Dendritic cell treated with granulocyte-macrophage colony-stimulating factor and Interleukin-4, amounts not matched to agents 40 ng/mL and 50 ng/mL, for 4 days (primary cell): ENCODE measurements around the gene MACROD1.
A peak's percentile ranks its signal among the peaks of the same experiment; 100 is the strongest.

Experiments used
- H3K27ac Mint-ChIP-seq: one replicate; pipeline ENCODE4 v1.8.0; 2022; ENCODE audit warnings: mild to moderate bottlenecking, mixed read lengths
- H3K27me3 Mint-ChIP-seq: one replicate; pipeline ENCODE4 v1.8.0; 2022; ENCODE audit warnings: mild to moderate bottlenecking, mixed read lengths
- H3K36me3 Mint-ChIP-seq: one replicate; pipeline ENCODE4 v1.8.0; 2022; ENCODE audit warnings: low read depth, mixed read lengths
- H3K4me1 Mint-ChIP-seq: one replicate; pipeline ENCODE4 v1.8.0; 2022; ENCODE audit warnings: low read depth, mixed read lengths
- H3K4me3 Mint-ChIP-seq: one replicate; pipeline ENCODE4 v1.8.0; 2022; ENCODE audit warnings: mild to moderate bottlenecking, moderate library complexity, mixed read lengths
- H3K9me3 Mint-ChIP-seq: one replicate; pipeline ENCODE4 v1.8.0; 2022; ENCODE audit warnings: mixed read lengths
- intact Hi-C: fragments of 100-400 bp; cut with micrococcal nuclease; formaldehyde crosslinking; loops from one replicate; pipeline ENCODE4 v1.15.0; 2022

MACROD1 gene

GRCh38 chr11:64165842-64166635, at the start of gene MACROD1:
Gene MACROD1, minus strand, starts transcription at chr11:64166113. Its CDS starts 119 bp downstream, at chr11:64165994.
- H3K4me1 Mint-ChIP-seq = peaks cover 14% of the 10 kb centered on the region
- no peaks in the 10 kb centered on the region for H3K9me3 Mint-ChIP-seq
- H3K27me3 Mint-ChIP-seq = peaks cover 13% of the 10 kb centered on the region
- peak within 1 kb of the TSS; percentile 81 for H3K4me3 Mint-ChIP-seq
- no peaks in the 10 kb centered on the region for H3K36me3 Mint-ChIP-seq
- intact Hi-C loops = no loop called here
- H3K27ac Mint-ChIP-seq = peak within 1 kb of the TSS; percentile 63

GRCh38 chr11:64211181-64211872, 45.4 kb upstream of the MACROD1 start:
- intact Hi-C loops = no loop called here
- H3K27me3 Mint-ChIP-seq = no peaks in the 10 kb centered on the region
- H3K36me3 Mint-ChIP-seq = peaks cover 99% of the 10 kb centered on the region
- H3K4me1 Mint-ChIP-seq = peaks cover 59% of the 10 kb centered on the region
- H3K27ac Mint-ChIP-seq = peak overlapping the region; percentile 10
- H3K9me3 Mint-ChIP-seq = no peaks in the 10 kb centered on the region
- no peak overlapping the region for H3K4me3 Mint-ChIP-seq

- H3K36me3 Mint-ChIP-seq = peaks cover 90% of the 10 kb centered on the region
- no peaks in the 10 kb centered on the region for H3K27me3 Mint-ChIP-seq
- H3K4me1 Mint-ChIP-seq = peaks cover 67% of the 10 kb centered on the region
- no peaks in the 10 kb centered on the region for H3K9me3 Mint-ChIP-seq
- peak overlapping the region; percentile 15 for H3K27ac Mint-ChIP-seq
- H3K4me3 Mint-ChIP-seq = no peak overlapping the region
- intact Hi-C loops = no loop called here
Observed at GRCh38 chr11:64210301-64211020, 44.5 kb upstream of the MACROD1 start.

- peak overlapping the region; percentile 92 for H3K4me3 Mint-ChIP-seq
- peak overlapping the region; percentile 91 for H3K27ac Mint-ChIP-seq
- H3K9me3 Mint-ChIP-seq = no peaks in the 10 kb centered on the region
- peaks cover 85% of the 10 kb centered on the region for H3K36me3 Mint-ChIP-seq
- peaks cover 70% of the 10 kb centered on the region for H3K4me1 Mint-ChIP-seq
- no peaks in the 10 kb centered on the region for H3K27me3 Mint-ChIP-seq
- intact Hi-C loops = no loop called here
Observed at GRCh38 chr11:64209563-64209843, 43.6 kb upstream of the MACROD1 start.

GRCh38 chr11:64208796-64209562, 43.1 kb upstream of the MACROD1 start:
- peak overlapping the region; percentile 92 for H3K4me3 Mint-ChIP-seq
- no peaks in the 10 kb centered on the region for H3K9me3 Mint-ChIP-seq
- no peaks in the 10 kb centered on the region for H3K27me3 Mint-ChIP-seq
- peaks cover 76% of the 10 kb centered on the region for H3K4me1 Mint-ChIP-seq
- H3K27ac Mint-ChIP-seq = peak overlapping the region; percentile 91
- H3K36me3 Mint-ChIP-seq = peaks cover 85% of the 10 kb centered on the region
- intact Hi-C loops = no loop called here

GRCh38 chr11:64208086-64208795, 42.3 kb upstream of the MACROD1 start:
- H3K36me3 Mint-ChIP-seq = peaks cover 85% of the 10 kb centered on the region

GRCh38 chr11:64207256-64208085, 41.6 kb upstream of the MACROD1 start:
- peaks cover 84% of the 10 kb centered on the region for H3K4me1 Mint-ChIP-seq
- H3K27ac Mint-ChIP-seq = peak overlapping the region; percentile 91
- intact Hi-C loops = loop anchor here (2.0 kb wide), 1 partner anchor 61 kb away; no protein-coding TSS in a partner anchor
- H3K9me3 Mint-ChIP-seq = no peaks in the 10 kb centered on the region
- no peaks in the 10 kb centered on the region for H3K27me3 Mint-ChIP-seq
- peaks cover 85% of the 10 kb centered on the region for H3K36me3 Mint-ChIP-seq
- H3K4me3 Mint-ChIP-seq = peak overlapping the region; percentile 92

More at GRCh38 chr11:64208086-64208795, 42.3 kb upstream of the MACROD1 start:
- Mint-ChIP-seq H3K9me3 (no peaks in the 10 kb centered on the region), H3K4me1 (peaks cover 83% of the 10 kb centered on the region), H3K4me3 (peak overlapping the region; percentile 92), H3K27ac (peak overlapping the region; percentile 91), H3K27me3 (no peaks in the 10 kb centered on the region)
- intact Hi-C loops = no loop called here

- Mint-ChIP-seq H3K4me1 (peaks cover 77% of the 10 kb centered on the region), H3K27me3 (no peaks in the 10 kb centered on the region), H3K4me3 (peak within 1 kb of the TSS; percentile 92), H3K9me3 (no peaks in the 10 kb centered on the region), H3K36me3 (peaks cover 85% of the 10 kb centered on the region), H3K27ac (peak within 1 kb of the TSS; percentile 91)
- intact Hi-C loops = loop anchor here (2.0 kb wide), 1 partner anchor 62 kb away; no protein-coding TSS in a partner anchor
Observed at GRCh38 chr11:64206457-64207255, 40.7 kb upstream of the MACROD1 start, which contains the start of gene FERMT3. Gene FERMT3, plus strand, starts transcription at chr11:64206721. Its CDS starts 644 bp downstream, at chr11:64207365.

- H3K27ac Mint-ChIP-seq = peak overlapping the region; percentile 91
- peak overlapping the region; percentile 8 for H3K4me3 Mint-ChIP-seq
- H3K36me3 Mint-ChIP-seq = peaks cover 85% of the 10 kb centered on the region
- H3K9me3 Mint-ChIP-seq = no peaks in the 10 kb centered on the region
- H3K27me3 Mint-ChIP-seq = no peaks in the 10 kb centered on the region
- peaks cover 75% of the 10 kb centered on the region for H3K4me1 Mint-ChIP-seq
- intact Hi-C loops = loop anchor here (1.0 kb wide), 1 partner anchor 100 kb away; no protein-coding TSS in a partner anchor
Observed at GRCh38 chr11:64204464-64204989, 38.6 kb upstream of the MACROD1 start.

GRCh38 chr11:64204080-64204440, 38.1 kb upstream of the MACROD1 start:
- H3K27me3 Mint-ChIP-seq = no peaks in the 10 kb centered on the region
- H3K4me3 Mint-ChIP-seq = peak overlapping the region; percentile 8
- H3K9me3 Mint-ChIP-seq = no peaks in the 10 kb centered on the region
- H3K36me3 Mint-ChIP-seq = peaks cover 85% of the 10 kb centered on the region
- intact Hi-C loops = loop anchor here (1.0 kb wide), 1 partner anchor 100 kb away; no protein-coding TSS in a partner anchor
- H3K27ac Mint-ChIP-seq = peak overlapping the region; percentile 91
- peaks cover 70% of the 10 kb centered on the region for H3K4me1 Mint-ChIP-seq

- Mint-ChIP-seq H3K4me3 (no peak overlapping the region), H3K9me3 (no peaks in the 10 kb centered on the region), H3K4me1 (peaks cover 65% of the 10 kb centered on the region), H3K36me3 (peaks cover 85% of the 10 kb centered on the region), H3K27ac (peak overlapping the region; percentile 91), H3K27me3 (no peaks in the 10 kb centered on the region)
- intact Hi-C loops = loop anchor here (1.0 kb wide), 1 partner anchor 101 kb away; no protein-coding TSS in a partner anchor
Observed at GRCh38 chr11:64203421-64204079, 37.6 kb upstream of the MACROD1 start.
